Psoas muscle (tissue), 8 donors: ENCODE results near the gene SEPTIN8. TPM values are rescaled to one million over a fixed set of nuclear protein-coding genes. Genes with fewer than 3 reads are reported as not detected.
A peak's percentile ranks its signal among the peaks of the same experiment; 100 is the strongest.

ENCODE experiments used
- ATAC-seq, 4 donors: fragments of 200-7000 bp; cut with Tn5 transposase; one replicate each; pipeline ENCODE4 v1.9.1; 2020; ENCODE audit warnings: moderate library complexity in 3 of 4, mild to moderate bottlenecking in 2 of 4
- DNase-seq, 2 donors: peaks; one replicate each; pipeline ENCODE4 v3.0.0-alpha.2; 2020
- H3K27ac ChIP-seq: fragments of 200-600 bp; one replicate; pipeline ENCODE4 v1.8.0; 2022
- H3K27me3 ChIP-seq, 3 donors: fragments of 200-600 bp in 1 of 3; one replicate each; pipeline versions ENCODE4 v1.6.1 to v1.8.0; 2013 to 2022; ENCODE audit warnings: low read length in 2 of 3, mild to moderate bottlenecking in 2 of 3, moderate library complexity in 1 of 3; ENCODE audit not compliant: insufficient read depth in 3 of 3
- H3K36me3 ChIP-seq, 2 donors: fragments of 200-600 bp in 1 of 2; one replicate each; pipeline versions ENCODE4 v1.6.1 to v1.8.0; 2013 to 2022; ENCODE audit warnings: low read depth in 1 of 2, mild to moderate bottlenecking in 1 of 2, moderate library complexity in 1 of 2; ENCODE audit not compliant: insufficient read depth in 1 of 2
- H3K4me1 ChIP-seq: fragments of 200-600 bp; one replicate; pipeline ENCODE4 v1.8.0; 2022
- H3K4me3 ChIP-seq: fragments of 200-600 bp; one replicate; pipeline ENCODE4 v1.8.0; 2022; ENCODE audit warnings: mild to moderate bottlenecking
- H3K9me3 ChIP-seq: fragments of 200-600 bp; one replicate; pipeline ENCODE4 v1.8.0; 2022
- WGBS, 3 donors: extraction: QIAGEN DNeasy Blood & Tissue Kit; methylation state at CpG; one replicate each; pipeline versions ENCODE4 v1.1.6 to v1.1.7; 2013; 5-methylcytosine and 5-hydroxymethylcytosine counted together
- intact Hi-C, 2 donors: fragments of 100-400 bp; cut with DNase I; formaldehyde crosslinking; loops; one replicate each; pipeline versions ENCODE4 v1.11.0 to v1.14.2; 2022
- polyA plus RNA-seq, 3 donors: library from polyadenylated mRNA; stranded (reverse); fragments of 200-250 nt; gene quantifications; one replicate each; pipeline ENCODE4 v1.2.3, GENCODE V29; 2013
- total RNA-seq, 4 donors: library from RNA; stranded (reverse); fragmentation: NEBNext Ultra II Directional in 2 of 4; extraction: Animal tissue kit (Norgen Biotek cat#: 25700) in 2 of 4; gene quantifications; one replicate each; pipeline versions ENCODE4 v1.2.1 to v1.2.4, GENCODE V29; 2021 to 2023
- TF ChIP-seq, protein P1 (sequence below): fragments of 200-600 bp; IDR thresholded peaks from one replicate; pipeline ENCODE4 v1.8.0; 2022; ENCODE audit warnings: antibody characterized with exemption
- donor health status: healthy with polysubstance abuse.
- donor health status: DM: no; HTN: no; CAD: no; lungs with moderate emphysema.
- donor health status: Bipolar disorder and iron deficiency.
- donor health status: healthy.
- donor health status: DM: yes; HTN: yes; CAD: no.
- donor health status: DM: no; HTN: no; CAD: no.
- donor health status: DM: no; HTN: no; CAD: no.
- donor health status: DM: yes; HTN: yes; CAD: no.

Gene SEPTIN8
- total and polyA plus RNA-seq, 7 donors: 3.8 to 13.1 (median 9.2) TPM

DNA sequence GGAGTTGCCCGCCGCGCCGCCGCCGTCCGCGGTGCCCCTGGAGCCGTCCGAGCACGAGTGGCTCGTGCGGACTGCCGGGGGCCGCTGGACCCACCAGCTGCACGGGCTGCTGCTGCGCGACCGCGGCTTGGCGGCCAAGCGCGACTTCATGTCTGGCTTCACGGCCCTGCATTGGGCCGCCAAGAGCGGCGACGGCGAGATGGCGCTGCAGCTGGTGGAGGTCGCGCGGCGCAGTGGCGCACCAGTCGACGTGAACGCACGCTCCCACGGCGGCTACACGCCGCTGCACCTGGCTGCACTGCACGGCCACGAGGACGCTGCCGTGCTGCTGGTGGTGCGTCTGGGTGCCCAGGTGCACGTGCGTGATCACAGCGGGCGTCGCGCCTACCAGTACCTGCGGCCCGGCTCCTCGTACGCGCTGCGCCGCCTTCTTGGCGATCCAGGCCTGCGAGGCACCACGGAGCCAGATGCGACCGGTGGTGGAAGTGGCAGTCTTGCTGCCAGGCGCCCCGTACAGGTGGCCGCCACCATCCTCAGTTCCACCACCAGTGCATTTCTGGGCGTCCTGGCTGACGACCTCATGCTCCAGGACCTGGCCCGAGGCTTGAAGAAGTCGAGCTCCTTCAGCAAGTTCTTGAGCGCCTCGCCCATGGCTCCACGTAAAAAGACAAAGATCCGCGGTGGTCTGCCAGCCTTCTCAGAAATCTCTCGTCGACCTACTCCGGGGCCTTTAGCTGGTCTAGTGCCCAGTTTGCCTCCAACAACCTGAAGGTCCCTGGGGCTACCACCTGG lies 37.7 kb upstream of the SEPTIN8 start:
- Histone ChIP-seq H3K36me3 (no peaks in the 10 kb centered on the region), H3K9me3 (no peaks in the 10 kb centered on the region), H3K27ac (no peak overlapping the region), H3K4me3 (peak overlapping the region; percentile 54), H3K27me3 (peaks cover 0 to 52% (median 14%) of the 10 kb centered on the region in 3 donors), H3K4me1 (peaks cover 2% of the 10 kb centered on the region)
- no peak for DNase-seq
- WGBS, 3 donors: 55 to 62% (median 57%) methylated on average over 71 to 81 of the region's 81 CpGs
- TF ChIP-seq, protein P1, sequence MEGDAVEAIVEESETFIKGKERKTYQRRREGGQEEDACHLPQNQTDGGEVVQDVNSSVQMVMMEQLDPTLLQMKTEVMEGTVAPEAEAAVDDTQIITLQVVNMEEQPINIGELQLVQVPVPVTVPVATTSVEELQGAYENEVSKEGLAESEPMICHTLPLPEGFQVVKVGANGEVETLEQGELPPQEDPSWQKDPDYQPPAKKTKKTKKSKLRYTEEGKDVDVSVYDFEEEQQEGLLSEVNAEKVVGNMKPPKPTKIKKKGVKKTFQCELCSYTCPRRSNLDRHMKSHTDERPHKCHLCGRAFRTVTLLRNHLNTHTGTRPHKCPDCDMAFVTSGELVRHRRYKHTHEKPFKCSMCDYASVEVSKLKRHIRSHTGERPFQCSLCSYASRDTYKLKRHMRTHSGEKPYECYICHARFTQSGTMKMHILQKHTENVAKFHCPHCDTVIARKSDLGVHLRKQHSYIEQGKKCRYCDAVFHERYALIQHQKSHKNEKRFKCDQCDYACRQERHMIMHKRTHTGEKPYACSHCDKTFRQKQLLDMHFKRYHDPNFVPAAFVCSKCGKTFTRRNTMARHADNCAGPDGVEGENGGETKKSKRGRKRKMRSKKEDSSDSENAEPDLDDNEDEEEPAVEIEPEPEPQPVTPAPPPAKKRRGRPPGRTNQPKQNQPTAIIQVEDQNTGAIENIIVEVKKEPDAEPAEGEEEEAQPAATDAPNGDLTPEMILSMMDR: no peak
- intact Hi-C loops: loop anchor here in 1 of 2 donors (5.0 kb wide), 2 partner anchors 62 to 427 kb away; no protein-coding TSS in a partner anchor
- peak in 1 of 4 donors; percentile 41 for ATAC-seq

GRCh38 chr5:132813599-132814502 lies 36.8 kb upstream of the SEPTIN8 start:
- Histone ChIP-seq H3K27me3 (peaks cover 0 to 60% (median 14%) of the 10 kb centered on the region in 3 donors), H3K27ac (no peak overlapping the region), H3K4me1 (peaks cover 2% of the 10 kb centered on the region), H3K9me3 (no peaks in the 10 kb centered on the region), H3K36me3 (no peaks in the 10 kb centered on the region), H3K4me3 (peak overlapping the region; percentile 54)
- TF ChIP-seq, protein P1: no peak
- WGBS, 3 donors: 2 to 4% (median 2%) methylated on average over 47 to 110 of the region's 110 CpGs
- DNase-seq: peak in 1 of 2 donors; percentile 59
- intact Hi-C loops: no loop called here
- ATAC-seq: peak; percentile 40 to 63 (median 54)

DNA sequence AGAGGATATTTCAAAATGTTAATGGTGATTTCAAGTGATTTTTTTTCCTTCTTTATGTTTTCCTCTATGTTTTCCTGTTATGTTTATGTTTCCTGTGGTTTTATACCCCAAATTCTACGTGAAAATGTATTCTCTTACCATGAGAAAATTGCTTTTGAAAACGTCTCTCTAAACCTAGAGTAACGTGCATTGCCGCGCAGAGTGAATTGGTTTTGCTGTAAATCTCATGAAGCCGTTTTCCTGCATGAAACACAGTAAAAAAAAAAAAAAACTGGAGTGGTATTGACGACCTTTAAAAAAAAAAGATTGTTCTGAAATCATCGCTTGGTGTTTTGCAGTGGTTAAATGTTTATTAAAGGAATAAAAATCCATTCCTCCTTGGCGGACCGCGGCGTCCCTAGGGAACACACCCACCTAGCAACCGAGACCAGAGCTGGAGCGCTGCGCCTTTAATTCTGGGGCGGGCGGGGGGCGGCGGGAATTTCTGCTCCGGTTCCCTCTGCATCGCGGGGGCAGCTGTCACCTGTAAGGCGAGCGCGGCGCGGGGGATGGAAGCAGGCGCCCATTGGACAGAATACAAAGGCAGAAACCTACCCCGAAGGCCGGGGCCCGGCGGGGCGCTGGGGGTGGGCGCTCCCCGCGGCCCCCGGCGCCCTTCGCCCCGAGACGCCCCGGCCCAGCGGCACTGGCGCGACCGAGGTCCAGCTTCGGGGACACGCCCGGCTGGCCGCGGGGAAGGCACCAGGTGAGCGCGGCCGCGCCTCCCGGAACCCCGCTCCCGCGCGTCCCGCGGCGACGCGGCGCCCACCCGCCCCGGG lies 36.0 kb upstream of the SEPTIN8 start, which contains the start of gene SOWAHA:
Gene SOWAHA (plus strand): TSS at position 522 of the 818 bp plus-strand sequence. CDS start 320 bp downstream, outside the sequence.
- Histone ChIP-seq H3K4me3 (peak within 1 kb of the TSS; percentile 54), H3K4me1 (peaks cover 2% of the 10 kb centered on the region), H3K9me3 (no peaks in the 10 kb centered on the region), H3K36me3 (no peaks in the 10 kb centered on the region), H3K27ac (no peak within 1 kb of the TSS), H3K27me3 (peaks cover 0 to 60% (median 14%) of the 10 kb centered on the region in 3 donors)
- intact Hi-C loops: no loop called here
- WGBS, 3 donors: 4 to 6% (median 4%) methylated on average over 35 to 68 of the region's 68 CpGs
- DNase-seq (no peak), ATAC-seq (no peak)
- TF ChIP-seq, protein P1: no peak

- DNase-seq (no peak), ATAC-seq (no peak)
- Histone ChIP-seq H3K9me3 (no peaks in the 10 kb centered on the region), H3K4me1 (peaks cover 2% of the 10 kb centered on the region), H3K27me3 (peaks cover 0 to 63% (median 14%) of the 10 kb centered on the region in 3 donors), H3K4me3 (no peak overlapping the region), H3K27ac (no peak overlapping the region), H3K36me3 (no peaks in the 10 kb centered on the region)
- TF ChIP-seq, protein P1: no peak
- intact Hi-C loops: no loop called here
- WGBS, 3 donors: 56 to 67% (median 62%) methylated on average over 18 of the region's 18 CpGs
These were observed 35.2 kb upstream of the SEPTIN8 start for GRCh38 chr5:132812123-132812765.
